ENCODE results near the gene TTYH1. TPM values are rescaled to one million over a fixed set of nuclear protein-coding genes. Genes with fewer than 3 reads are reported as not detected.

The TTYH1 gene
- total and polyA plus RNA-seq, 9 donors = 0.25 to 34.2 (median 1.8) TPM

DNA sequence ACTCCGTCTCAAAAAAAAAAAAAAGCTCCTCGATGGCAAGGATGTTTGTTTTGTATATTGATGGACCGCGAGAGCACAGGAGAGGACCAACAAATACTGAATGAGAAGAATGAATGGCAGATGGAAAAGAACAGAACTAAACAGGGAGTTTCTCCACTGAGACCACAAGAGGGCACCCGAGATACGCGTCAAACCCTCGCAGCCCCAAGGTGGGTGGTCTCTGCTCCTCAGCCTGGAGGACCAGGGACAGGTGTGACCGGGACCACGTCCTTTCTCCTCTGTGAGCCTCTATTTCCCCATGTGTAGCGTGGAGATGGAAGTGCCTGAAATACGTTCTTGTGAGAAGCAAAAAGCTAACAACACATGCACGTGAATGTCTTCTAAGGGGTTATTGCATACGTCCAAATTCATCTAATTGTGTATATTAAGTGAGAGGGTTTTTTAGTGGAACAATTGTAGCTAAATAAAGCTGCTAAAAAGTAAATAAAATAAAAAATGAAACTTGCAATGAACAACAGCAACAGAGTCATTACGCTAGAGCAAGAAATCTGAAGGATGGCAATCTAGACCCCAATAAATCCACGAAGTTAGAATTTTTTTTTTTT is 66.2 kb downstream of the TTYH1 start:
- DNase-seq = peak in 1 of 5 donors; percentile 29
- intact Hi-C loops (cut with DNase I) = no loop called here

DNA sequence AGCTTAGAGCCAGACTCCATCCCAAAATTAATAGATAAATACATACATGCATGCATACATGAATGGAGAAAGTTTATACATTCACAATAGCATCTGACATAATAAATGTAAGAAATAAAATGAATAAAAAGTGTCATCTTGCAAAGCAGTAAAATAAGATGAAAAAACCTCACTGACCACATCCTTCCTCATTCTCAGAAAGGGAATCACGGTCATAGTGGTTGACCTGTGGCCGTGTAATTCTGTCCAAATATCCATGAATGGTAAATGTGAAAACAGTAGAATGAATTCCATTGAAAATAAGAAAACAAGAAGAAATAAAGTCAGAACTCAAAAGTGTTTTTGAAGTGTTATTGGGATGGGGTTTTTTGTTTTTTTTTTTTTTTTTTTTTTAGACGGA is 67.6 kb downstream of the TTYH1 start:
- H3K27me3 ChIP-seq = no peaks in the 10 kb centered on the region
- no peaks in the 10 kb centered on the region for H3K36me3 ChIP-seq
- H3K9me3 ChIP-seq = no peaks in the 10 kb centered on the region
- H3K27ac ChIP-seq = no peak overlapping the region
- no peak for DNase-seq
- H3K4me1 ChIP-seq (ENCODE audit: insufficient read depth) = no peaks in the 10 kb centered on the region
- 64 to 75% (median 66%) methylated on average over 3 of the region's 3 CpGs for WGBS, 3 donors
- intact Hi-C loops (cut with DNase I) = no loop called here
- TF ChIP-seq EP300 (IDR thresholded peaks at IDR 0.05) (no peak), CTCF (IDR thresholded peaks at IDR 0.05) (no peak), POLR2A (IDR thresholded peaks at IDR 0.05) (no peak)
- no peak overlapping the region for H3K4me3 ChIP-seq

More for the DNA sequence above, 66.2 kb downstream of the TTYH1 start:
- H3K27ac ChIP-seq = no peak overlapping the region
- WGBS, 3 donors = 9 to 11% (median 11%) methylated on average over 16 of the region's 16 CpGs
- TF ChIP-seq CTCF (IDR thresholded peaks at IDR 0.05) (no peak), POLR2A (IDR thresholded peaks at IDR 0.05) (no peak), EP300 (IDR thresholded peaks at IDR 0.05) (no peak)
- no peaks in the 10 kb centered on the region for H3K36me3 ChIP-seq
- no peaks in the 10 kb centered on the region for H3K4me1 ChIP-seq (ENCODE audit: insufficient read depth)
- no peaks in the 10 kb centered on the region for H3K27me3 ChIP-seq
- no peaks in the 10 kb centered on the region for H3K9me3 ChIP-seq
- H3K4me3 ChIP-seq = no peak overlapping the region

DNA sequence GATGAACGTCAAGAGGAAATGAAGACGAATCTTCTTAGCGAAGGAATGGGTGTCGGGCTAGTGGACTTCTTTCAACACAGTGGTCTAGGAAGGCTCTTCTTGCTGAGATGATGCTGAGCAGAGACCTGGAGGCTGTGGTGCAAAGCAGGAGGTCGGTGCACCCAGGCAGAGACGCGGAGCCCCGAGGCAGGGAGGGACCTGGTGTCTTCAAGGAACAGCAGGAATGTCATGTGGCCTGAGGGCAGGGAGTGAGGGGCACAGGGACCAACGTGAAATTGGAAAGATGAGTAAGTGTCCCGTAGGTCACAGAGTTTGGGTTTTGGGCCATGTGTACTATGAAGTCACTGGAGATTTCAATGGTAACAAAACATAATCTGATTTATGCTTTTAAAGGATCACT is 69.2 kb downstream of the TTYH1 start:
- Histone ChIP-seq H3K27ac (no peak overlapping the region), H3K4me1 (ENCODE audit: insufficient read depth) (no peaks in the 10 kb centered on the region), H3K4me3 (no peak overlapping the region), H3K27me3 (no peaks in the 10 kb centered on the region), H3K9me3 (no peaks in the 10 kb centered on the region), H3K36me3 (no peaks in the 10 kb centered on the region)
- WGBS, 3 donors = 76% methylated on average over 10 of the region's 10 CpGs
- no peak for DNase-seq
- TF ChIP-seq CTCF (IDR thresholded peaks at IDR 0.05) = no peak
- TF ChIP-seq POLR2A (IDR thresholded peaks at IDR 0.05) = no peak
- no peak for TF ChIP-seq EP300 (IDR thresholded peaks at IDR 0.05)
- intact Hi-C loops (cut with DNase I) = no loop called here

DNA sequence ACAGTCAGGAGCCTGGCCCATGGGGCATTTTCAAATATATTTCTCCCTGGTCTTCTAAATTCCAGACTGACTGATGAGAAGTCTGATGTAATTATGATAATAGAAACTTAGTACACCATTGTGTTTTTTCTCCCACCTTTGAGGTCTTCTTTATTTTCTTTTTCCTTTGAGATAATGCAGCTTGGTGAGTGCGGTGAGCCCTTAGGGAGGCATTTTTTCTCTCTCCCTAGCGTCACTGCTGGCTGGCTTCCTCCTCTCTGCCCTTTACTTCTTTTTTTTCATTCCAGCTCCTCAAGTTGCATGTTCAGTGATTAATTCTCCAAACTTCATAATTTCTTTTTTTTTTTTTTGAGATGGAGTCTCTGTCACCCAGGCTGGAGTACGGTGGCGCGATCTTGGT is 70.6 kb downstream of the TTYH1 start:
- intact Hi-C loops (cut with DNase I) = no loop called here
- H3K27me3 ChIP-seq = no peaks in the 10 kb centered on the region
- no peaks in the 10 kb centered on the region for H3K4me1 ChIP-seq (ENCODE audit: insufficient read depth)
- no peaks in the 10 kb centered on the region for H3K9me3 ChIP-seq
- H3K36me3 ChIP-seq = no peaks in the 10 kb centered on the region
- no peak overlapping the region for H3K4me3 ChIP-seq
- WGBS, 3 donors = 52 to 58% (median 58%) methylated on average over 5 of the region's 5 CpGs
- H3K27ac ChIP-seq = no peak overlapping the region
- TF ChIP-seq POLR2A (IDR thresholded peaks at IDR 0.05) = no peak
- no peak for TF ChIP-seq EP300 (IDR thresholded peaks at IDR 0.05)
- no peak for TF ChIP-seq CTCF (IDR thresholded peaks at IDR 0.05)
- DNase-seq = no peak

Small RNA genes lying within 50 kb of the gene (small RNA-seq; reads per million reads assigned to genes)
- gene AC245884.3 = not detected

Other genes starting within 250 kb of the TTYH1 start
- 100 to 1,000 TPM in 1 of 7 donors, 10 to 100 TPM in 1, 1 to 10 TPM in 3, under 1 TPM in 2; 0.45 to 103 (median 6.5) TPM for gene TMC4, start 242.3 kb upstream of the TTYH1 start, total RNA-seq
- under 1 TPM; 0.79 to 0.87 TPM for gene TMC4, start 242.3 kb upstream of the TTYH1 start, polyA plus RNA-seq
- gene MBOAT7, start 225.9 kb upstream of the TTYH1 start, total RNA-seq = 100 to 1,000 TPM in 1 of 7 donors, 10 to 100 TPM in 6; 41.8 to 105 (median 56.8) TPM
- gene MBOAT7, start 225.9 kb upstream of the TTYH1 start, polyA plus RNA-seq = 10 to 100 TPM; 41.0 to 51.3 TPM
- 10 to 100 TPM; 47.3 to 98.8 (median 56.2) TPM for gene TSEN34, start 224.2 kb upstream of the TTYH1 start, total RNA-seq
- 10 to 100 TPM; 12.5 to 71.9 TPM for gene TSEN34, start 224.2 kb upstream of the TTYH1 start, polyA plus RNA-seq
- gene RPS9, start 214.6 kb upstream of the TTYH1 start, total RNA-seq = 1,000 to 10,000 TPM; 2,142 to 5,150 (median 2,841) TPM
- gene RPS9, start 214.6 kb upstream of the TTYH1 start, polyA plus RNA-seq = 1,000 to 10,000 TPM in 1 of 2 donors, 100 to 1,000 TPM in 1; 386 to 6,488 TPM
- gene LILRB3, start 192.5 kb upstream of the TTYH1 start, total RNA-seq = 1 to 10 TPM in 6 of 7 donors, under 1 TPM in 1; 0.31 to 5.5 (median 2.5) TPM
- gene LILRB3, start 192.5 kb upstream of the TTYH1 start, polyA plus RNA-seq = 1 to 10 TPM; 1.7 to 4.9 TPM
- 1 to 10 TPM in 6 of 7 donors, under 1 TPM in 1; 0.69 to 2.7 (median 1.2) TPM for gene LILRA6, start 172.7 kb upstream of the TTYH1 start, total RNA-seq
- gene LILRA6, start 172.7 kb upstream of the TTYH1 start, polyA plus RNA-seq = 1 to 10 TPM in 1 of 2 donors, under 1 TPM in 1; 0.61 to 1.7 TPM
- 1 to 10 TPM; 2.0 to 9.1 (median 3.1) TPM for gene LILRB5, start 158.2 kb upstream of the TTYH1 start, total RNA-seq
- gene LILRB5, start 158.2 kb upstream of the TTYH1 start, polyA plus RNA-seq = 10 to 100 TPM in 1 of 2 donors, 1 to 10 TPM in 1; 1.8 to 10.6 TPM
- gene LILRB2, start 134.4 kb upstream of the TTYH1 start, total RNA-seq = 10 to 100 TPM in 1 of 7 donors, 1 to 10 TPM in 5, under 1 TPM in 1; 0.24 to 15.1 (median 2.1) TPM
- gene LILRB2, start 134.4 kb upstream of the TTYH1 start, polyA plus RNA-seq = 1 to 10 TPM; 1.3 to 2.6 TPM
- 1 to 10 TPM in 2 of 7 donors, under 1 TPM in 4, not detected in 1; 0.33 to 4.6 (median 0.62) TPM for gene LILRA5, start 102.3 kb upstream of the TTYH1 start, total RNA-seq
- gene LILRA5, start 102.3 kb upstream of the TTYH1 start, polyA plus RNA-seq = 1 to 10 TPM in 1 of 2 donors, under 1 TPM in 1; 0.91 to 1.0 TPM
- under 1 TPM in 2 of 7 donors, not detected in 5; 0.17 to 0.67 TPM for gene LILRA4, start 76.3 kb upstream of the TTYH1 start, total RNA-seq
- under 1 TPM in 1 of 2 donors, not detected in 1; 0.33 TPM for gene LILRA4, start 76.3 kb upstream of the TTYH1 start, polyA plus RNA-seq
- gene LAIR1, start 50.5 kb upstream of the TTYH1 start, total RNA-seq = 10 to 100 TPM in 2 of 7 donors, 1 to 10 TPM in 5; 4.7 to 22.2 (median 6.9) TPM
- gene LAIR1, start 50.5 kb upstream of the TTYH1 start, polyA plus RNA-seq = 10 to 100 TPM in 1 of 2 donors, 1 to 10 TPM in 1; 4.9 to 21.2 TPM
- 100 to 1,000 TPM; 105 to 207 (median 156) TPM for gene LENG8, start 33.7 kb downstream of the TTYH1 start, total RNA-seq
- 100 to 1,000 TPM in 1 of 2 donors, 10 to 100 TPM in 1; 29.9 to 122 TPM for gene LENG8, start 33.7 kb downstream of the TTYH1 start, polyA plus RNA-seq
- gene LENG9, start 48.3 kb downstream of the TTYH1 start, total RNA-seq = 1 to 10 TPM; 2.7 to 8.3 (median 5.5) TPM
- 1 to 10 TPM in 1 of 2 donors, under 1 TPM in 1; 0.70 to 3.0 TPM for gene LENG9, start 48.3 kb downstream of the TTYH1 start, polyA plus RNA-seq
- gene CDC42EP5, start 57.8 kb downstream of the TTYH1 start, total RNA-seq = 10 to 100 TPM in 6 of 7 donors, 1 to 10 TPM in 1; 7.8 to 31.0 (median 18.8) TPM
- 10 to 100 TPM in 1 of 2 donors, under 1 TPM in 1; 0.55 to 13.2 TPM for gene CDC42EP5, start 57.8 kb downstream of the TTYH1 start, polyA plus RNA-seq
- gene LAIR2, start 87.4 kb downstream of the TTYH1 start, total RNA-seq = not detected
- gene LAIR2, start 87.4 kb downstream of the TTYH1 start, polyA plus RNA-seq = not detected
- gene LILRA2, start 158.3 kb downstream of the TTYH1 start, total RNA-seq = 1 to 10 TPM in 4 of 7 donors, under 1 TPM in 3; 0.60 to 5.5 (median 1.4) TPM
- 1 to 10 TPM in 1 of 2 donors, under 1 TPM in 1; 0.56 to 3.7 TPM for gene LILRA2, start 158.3 kb downstream of the TTYH1 start, polyA plus RNA-seq
- gene LILRA1, start 178.2 kb downstream of the TTYH1 start, total RNA-seq = 1 to 10 TPM in 1 of 7 donors, under 1 TPM in 6; 0.23 to 3.1 (median 0.36) TPM
- gene LILRA1, start 178.2 kb downstream of the TTYH1 start, polyA plus RNA-seq = 1 to 10 TPM in 1 of 2 donors, under 1 TPM in 1; 0.15 to 1.7 TPM
- 10 to 100 TPM in 1 of 7 donors, 1 to 10 TPM in 3, under 1 TPM in 3; 0.60 to 12.1 (median 1.6) TPM for gene LILRB1, start 215.0 kb downstream of the TTYH1 start, total RNA-seq
- gene LILRB1, start 215.0 kb downstream of the TTYH1 start, polyA plus RNA-seq = 1 to 10 TPM in 1 of 2 donors, under 1 TPM in 1; 0.63 to 1.9 TPM
- gene LILRB4, start 247.5 kb downstream of the TTYH1 start, total RNA-seq = 1 to 10 TPM in 4 of 7 donors, under 1 TPM in 2, not detected in 1; 0.48 to 4.9 (median 1.0) TPM
- 1 to 10 TPM in 1 of 2 donors, under 1 TPM in 1; 0.82 to 6.9 TPM for gene LILRB4, start 247.5 kb downstream of the TTYH1 start, polyA plus RNA-seq